GM18526 (cell line): ENCODE results near the gene RASSF7.

ENCODE experiments used
- POLR2A ChIP-seq: IDR thresholded peaks from 3 replicates; pipeline ENCODE4 v1.6.1; 2011; ENCODE audit not compliant: insufficient read length; ENCODE audit errors: extremely low read depth

Gene RASSF7

GRCh38 chr11:598005-598680 is 37.4 kb downstream of the RASSF7 start:
- no peak for TF ChIP-seq POLR2A

GRCh38 chr11:601573-602245 is 40.9 kb downstream of the RASSF7 start:
- no peak for TF ChIP-seq POLR2A

GRCh38 chr11:603154-603553 is 42.4 kb downstream of the RASSF7 start:
- TF ChIP-seq POLR2A: no peak

GRCh38 chr11:605286-606129 is 44.7 kb downstream of the RASSF7 start:
- TF ChIP-seq POLR2A: no peak

GRCh38 chr11:606245-606644 is 45.5 kb downstream of the RASSF7 start:
- TF ChIP-seq POLR2A: no peak

GRCh38 chr11:607020-607780 is 46.4 kb downstream of the RASSF7 start:
- TF ChIP-seq POLR2A: no peak

GRCh38 chr11:607971-608659 is 47.3 kb downstream of the RASSF7 start:
- TF ChIP-seq POLR2A: no peak

GRCh38 chr11:608791-609251 is 48.1 kb downstream of the RASSF7 start:
- no peak for TF ChIP-seq POLR2A

GRCh38 chr11:609341-609811 is 48.6 kb downstream of the RASSF7 start:
- TF ChIP-seq POLR2A: no peak

- no peak for TF ChIP-seq POLR2A
These were observed 49.5 kb downstream of the RASSF7 start for GRCh38 chr11:610146-610801.

- TF ChIP-seq POLR2A: peak; percentile 25
These were observed 50.5 kb downstream of the RASSF7 start for GRCh38 chr11:611001-611996.

- peak; percentile 10 for TF ChIP-seq POLR2A
These were observed 51.6 kb downstream of the RASSF7 start for GRCh38 chr11:612201-612960.
